Stimulated activated CD8-positive, alpha-beta memory T cell treated with anti-CD3 and anti-CD28 coated beads, Interleukin-12 subunit alpha, Interleukin-12 subunit beta, amount 100 ng/mL, for 1 hour (primary cell): ENCODE data around the gene ARID1B.

Source experiments
- DNase-seq: peaks from one replicate; pipeline ENCODE4 v3.0.0-alpha.2; 2020; ENCODE audit warnings: low read depth

ARID1B gene

DNA sequence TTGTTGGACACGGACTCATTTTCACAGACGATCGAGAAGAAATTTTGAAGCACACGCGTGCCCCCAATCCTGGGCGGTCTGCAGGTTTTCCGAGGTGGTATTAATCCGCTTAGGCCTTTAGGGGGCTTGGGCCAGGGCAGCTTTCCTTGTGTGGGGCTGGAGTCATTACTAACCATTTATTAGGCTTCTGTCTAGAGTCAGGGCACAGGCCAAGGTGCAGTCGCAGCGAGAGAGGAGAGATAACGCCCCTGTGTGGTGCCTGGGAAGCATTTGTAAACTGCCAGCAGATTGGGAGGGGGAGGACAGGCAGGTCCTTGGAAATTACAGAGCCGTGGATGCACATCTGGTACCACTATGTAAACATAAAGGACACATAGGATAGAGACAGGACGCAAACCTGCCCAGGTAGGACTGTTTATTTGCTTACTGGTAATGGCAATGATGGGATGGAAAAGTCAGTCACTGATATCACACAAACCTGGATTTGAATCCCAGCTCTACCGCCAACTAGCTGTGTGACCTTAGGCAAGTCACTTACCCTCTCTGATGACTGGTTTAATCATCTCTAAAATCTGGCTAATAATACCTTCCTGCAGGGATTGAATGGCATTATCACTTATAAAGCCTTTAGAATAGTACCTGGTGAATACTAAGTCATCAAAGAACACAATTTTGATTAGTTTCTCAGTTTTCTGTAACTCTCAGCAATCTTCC lies 469.8 kb downstream of the ARID1B start:
- DNase-seq: no peak

DNA sequence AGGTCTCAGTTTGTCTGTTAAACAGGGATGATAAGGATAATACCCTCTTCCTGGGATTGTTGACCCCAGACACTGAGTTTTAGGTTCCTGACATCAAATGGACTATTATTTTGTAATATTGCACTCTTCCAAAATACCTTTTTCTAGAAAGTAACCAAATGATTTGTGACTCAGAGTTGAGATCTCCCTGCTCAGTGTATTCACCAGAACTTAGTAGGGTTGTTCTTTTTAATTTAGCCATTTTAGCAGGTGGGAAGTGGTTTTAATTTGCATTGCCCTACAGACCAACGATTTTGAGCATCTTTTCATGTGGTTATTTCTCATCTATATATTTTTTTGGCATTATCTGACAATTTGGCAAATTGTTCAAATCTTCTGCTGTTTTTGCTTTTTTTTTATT lies 471.1 kb downstream of the ARID1B start:
- DNase-seq: no peak

DNA sequence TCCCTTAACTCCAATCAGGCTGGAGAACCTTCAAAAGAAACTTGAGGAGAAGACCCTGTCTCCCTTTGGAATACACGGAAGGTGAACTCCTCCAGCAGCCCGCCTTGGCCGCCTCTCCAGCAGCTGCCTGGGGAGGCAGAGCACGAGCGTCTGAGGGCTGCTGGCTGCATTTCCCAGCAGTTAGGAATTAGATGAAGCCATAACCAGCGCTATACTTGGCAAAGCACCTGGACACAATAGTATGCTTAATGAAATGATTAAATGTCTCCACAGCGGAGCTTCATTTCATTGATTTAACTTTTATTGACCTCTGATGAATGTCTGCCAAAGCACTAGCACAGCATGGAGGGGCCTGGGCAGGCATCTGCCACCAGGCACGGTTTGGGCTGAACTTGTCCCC lies 472.6 kb downstream of the ARID1B start:
- no peak for DNase-seq

DNA sequence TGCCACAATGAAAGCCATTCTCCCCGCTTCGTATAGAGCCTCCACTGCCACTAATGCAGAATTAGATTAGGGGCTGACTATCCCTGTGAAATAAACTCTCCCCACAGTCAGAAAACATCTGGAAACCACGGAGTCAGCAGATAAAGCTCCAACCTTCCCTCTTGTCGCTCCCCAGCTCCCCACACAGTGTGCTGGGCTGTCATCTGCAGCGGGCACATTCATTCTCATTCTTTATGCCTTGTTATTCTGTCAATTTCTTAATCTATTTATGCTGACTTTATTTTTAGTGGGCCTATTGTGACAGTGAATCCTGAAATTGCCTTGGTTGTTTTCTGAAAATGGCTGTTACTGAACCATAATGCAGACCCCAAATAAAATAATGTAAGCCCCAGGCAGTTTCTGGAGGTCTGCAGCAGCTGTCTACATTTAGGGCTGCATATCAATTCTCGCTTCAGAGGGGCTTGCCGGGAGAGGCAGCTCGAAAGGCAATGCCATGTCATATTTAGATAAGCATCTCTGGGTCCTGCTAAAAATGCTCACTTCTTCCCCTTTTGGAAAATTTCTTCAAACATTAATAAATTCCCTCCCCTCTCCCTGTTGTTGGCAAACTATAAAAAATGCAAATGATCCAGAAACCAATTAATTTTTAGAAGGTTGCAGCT lies 474.5 kb downstream of the ARID1B start:
- DNase-seq: no peak

DNA sequence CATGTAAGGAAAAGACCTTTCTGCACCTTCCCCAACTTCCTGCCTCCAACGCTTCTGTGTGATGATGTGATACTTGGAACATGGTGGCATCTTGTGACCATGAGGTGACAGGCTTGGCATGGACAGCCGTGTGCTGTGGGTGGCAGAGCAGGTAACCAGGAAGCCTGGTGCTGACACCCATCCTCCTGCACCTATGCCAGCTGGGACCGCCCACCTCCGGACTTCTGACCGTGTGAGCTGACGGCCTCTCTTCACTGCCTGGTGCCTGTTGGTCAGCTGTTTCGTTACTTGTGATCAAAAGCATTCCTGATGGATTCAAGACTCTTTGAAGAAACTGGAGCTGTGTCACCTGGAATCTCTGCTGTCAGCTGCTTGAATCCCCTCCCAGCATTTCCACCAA lies 475.8 kb downstream of the ARID1B start:
- no peak for DNase-seq

DNA sequence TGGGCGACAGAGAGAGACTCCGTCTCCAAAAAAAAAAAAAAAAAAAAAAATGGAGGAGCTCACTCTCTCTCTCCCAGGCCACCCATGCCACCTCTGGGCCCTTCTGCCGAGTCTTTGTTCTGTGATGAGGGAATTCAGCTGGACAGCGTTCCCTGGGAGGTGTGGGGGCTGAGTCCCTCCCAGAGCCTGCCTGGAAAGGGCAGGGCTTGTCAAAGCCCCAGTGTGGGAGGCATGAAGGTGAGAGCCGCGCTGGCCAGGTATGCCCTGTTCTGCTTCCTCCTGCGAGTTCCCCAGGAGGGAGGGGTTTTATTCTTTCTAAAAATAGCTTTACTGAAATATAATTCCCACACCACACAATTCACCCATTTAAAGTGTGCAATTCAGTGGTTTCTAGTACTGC lies 476.5 kb downstream of the ARID1B start:
- DNase-seq: no peak

DNA sequence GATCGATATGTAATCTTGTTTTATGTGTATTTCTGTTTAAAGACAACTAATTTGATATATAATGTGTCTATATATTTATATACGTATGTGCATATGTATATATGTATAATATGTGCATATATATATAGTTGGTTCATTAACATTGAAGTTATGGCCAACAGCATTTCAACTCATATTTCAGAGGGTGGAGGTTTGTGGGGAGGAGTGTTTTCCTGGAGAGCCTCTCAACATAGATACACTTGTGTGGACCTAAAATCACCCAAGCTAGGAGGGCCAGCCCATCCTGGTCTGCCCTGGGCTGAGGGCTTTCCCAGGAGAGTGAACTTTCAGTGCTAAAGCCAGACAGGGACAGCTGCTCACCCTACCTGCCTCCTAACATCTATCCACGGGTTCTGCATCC lies 477.4 kb downstream of the ARID1B start:
- no peak for DNase-seq

DNA sequence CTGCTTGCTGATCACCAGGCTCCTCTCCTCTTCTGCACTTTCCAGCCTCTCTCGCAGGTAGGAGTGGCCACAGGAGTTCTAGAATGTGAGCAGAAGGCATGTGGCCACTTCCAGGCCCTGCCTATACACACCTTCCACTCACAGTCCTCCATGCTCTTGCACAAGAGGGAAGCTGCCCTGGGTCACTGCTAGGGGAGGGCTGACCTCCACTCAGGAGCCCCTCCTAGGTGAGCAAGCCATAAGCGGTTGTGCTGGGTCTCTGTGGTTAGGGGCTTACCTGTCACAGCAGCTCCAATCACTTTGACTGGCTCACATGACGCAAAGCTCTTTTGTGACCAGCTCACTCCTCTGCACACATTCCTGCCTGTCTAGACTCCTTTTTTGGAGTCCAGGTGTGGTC lies 477.9 kb downstream of the ARID1B start:
- no peak for DNase-seq

DNA sequence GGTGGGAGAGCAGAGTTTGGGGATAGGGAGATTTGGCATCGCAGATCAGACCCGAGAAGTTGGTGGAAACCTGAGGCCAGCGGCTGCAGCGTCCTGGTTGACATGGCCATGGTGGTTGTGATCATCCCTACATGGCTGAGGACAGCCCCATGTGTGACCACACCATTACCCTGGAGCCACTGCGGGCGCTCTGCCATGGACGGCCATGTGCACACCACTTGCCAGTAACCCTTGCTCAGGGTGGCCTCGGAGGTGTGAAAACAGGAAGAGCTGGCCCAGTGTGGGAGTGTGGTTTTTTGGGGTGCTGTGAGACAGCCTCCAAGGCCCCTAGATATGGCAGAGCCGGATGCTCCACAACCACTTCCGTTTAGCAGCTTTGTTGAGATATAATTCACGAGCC lies 481.7 kb downstream of the ARID1B start:
- peak; percentile 2 for DNase-seq

DNA sequence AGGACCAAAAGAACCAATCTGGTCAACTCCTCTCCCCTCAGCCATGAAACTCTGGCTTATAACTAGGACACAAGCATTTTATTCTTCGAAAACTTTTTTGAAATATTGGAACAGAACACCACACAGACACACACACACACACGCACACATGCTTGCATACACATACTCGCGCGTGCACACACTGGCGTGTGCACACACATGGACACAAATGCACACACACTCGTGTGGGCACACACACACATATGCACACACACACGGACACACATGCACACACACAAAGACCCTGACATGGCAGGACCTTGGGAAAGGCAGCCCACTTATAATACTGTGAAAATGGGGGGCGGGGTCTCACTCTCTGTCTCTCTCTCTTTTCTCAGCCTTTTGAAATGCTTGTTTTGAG lies 482.3 kb downstream of the ARID1B start:
- no peak for DNase-seq
